Ectodermal cell (in vitro differentiated cells): ENCODE measurements around the gene UNC13A.

ENCODE experiments used
- H3K27ac ChIP-seq: 2 replicates; pipeline ENCODE4 v1.7.0; 2013; ENCODE audit warnings: mild to moderate bottlenecking, low read depth, low read length; ENCODE audit not compliant: insufficient read depth, poor library complexity, severe bottlenecking
- H3K27me3 ChIP-seq: 2 replicates; pipeline ENCODE4 v1.7.0; 2013; ENCODE audit warnings: mild to moderate bottlenecking, low read length; ENCODE audit not compliant: insufficient read depth, control insufficient read depth, poor library complexity, severe bottlenecking
- H3K36me3 ChIP-seq: one replicate; pipeline ENCODE4 v1.7.0; 2013; ENCODE audit warnings: low read length; ENCODE audit not compliant: control insufficient read depth, insufficient read depth
- H3K4me1 ChIP-seq: one replicate; pipeline ENCODE4 v1.7.0; 2013; ENCODE audit warnings: low read length; ENCODE audit not compliant: control insufficient read depth, insufficient read depth
- H3K4me3 ChIP-seq: 2 replicates; pipeline ENCODE4 v1.7.0; 2013; ENCODE audit warnings: low read depth, low read length, control low read depth; ENCODE audit not compliant: insufficient read depth
- H3K9me3 ChIP-seq: 2 replicates; pipeline ENCODE4 v1.7.0; 2013; ENCODE audit warnings: mild to moderate bottlenecking, low read length, moderate library complexity; ENCODE audit not compliant: control insufficient read depth
- WGBS, 2 experiments: methylation state at CpG; one replicate each; pipeline ENCODE4 v1.1.7; 2013; ENCODE audit warnings: missing lambda C conversion rate in 2 of 2; 5-methylcytosine and 5-hydroxymethylcytosine counted together

UNC13A gene

GRCh38 chr19:17684256-17684655 is 3.9 kb downstream of the UNC13A start:
- 85 to 89% methylated on average over 4 of the region's 4 CpGs for WGBS, 2 experiments
- H3K9me3 ChIP-seq: no peaks in the 10 kb centered on the region
- no peak overlapping the region for H3K27ac ChIP-seq
- no peak overlapping the region for H3K4me3 ChIP-seq
- no peaks in the 10 kb centered on the region for H3K36me3 ChIP-seq
- H3K27me3 ChIP-seq: peaks cover 41% of the 10 kb centered on the region
- peaks cover 28% of the 10 kb centered on the region for H3K4me1 ChIP-seq

- H3K4me1 ChIP-seq: peaks cover 24% of the 10 kb centered on the region
- no peaks in the 10 kb centered on the region for H3K9me3 ChIP-seq
- no peak overlapping the region for H3K27ac ChIP-seq
- WGBS, 2 experiments: 94 to 97% methylated on average over 4 of the region's 4 CpGs
- peaks cover 40% of the 10 kb centered on the region for H3K27me3 ChIP-seq
- H3K4me3 ChIP-seq: no peak overlapping the region
- H3K36me3 ChIP-seq: no peaks in the 10 kb centered on the region
These were observed 5.1 kb downstream of the UNC13A start for GRCh38 chr19:17683078-17683477.

- Histone ChIP-seq H3K27ac (no peak overlapping the region), H3K27me3 (peaks cover 32% of the 10 kb centered on the region), H3K4me1 (peaks cover 19% of the 10 kb centered on the region), H3K36me3 (no peaks in the 10 kb centered on the region), H3K4me3 (no peak overlapping the region), H3K9me3 (no peaks in the 10 kb centered on the region)
- WGBS, 2 experiments: 84 to 87% methylated on average over 5 of the region's 5 CpGs
These were observed 5.9 kb downstream of the UNC13A start for GRCh38 chr19:17682273-17682672.

GRCh38 chr19:17681505-17682125 is 6.5 kb downstream of the UNC13A start:
- 60 to 61% methylated on average over 25 of the region's 25 CpGs for WGBS, 2 experiments
- no peaks in the 10 kb centered on the region for H3K9me3 ChIP-seq
- H3K27me3 ChIP-seq: peaks cover 26% of the 10 kb centered on the region
- H3K27ac ChIP-seq: no peak overlapping the region
- no peaks in the 10 kb centered on the region for H3K36me3 ChIP-seq
- peaks cover 14% of the 10 kb centered on the region for H3K4me1 ChIP-seq
- no peak overlapping the region for H3K4me3 ChIP-seq

- Histone ChIP-seq H3K36me3 (no peaks in the 10 kb centered on the region), H3K27me3 (peaks cover 21% of the 10 kb centered on the region), H3K27ac (no peak overlapping the region), H3K4me3 (peak overlapping the region; percentile 19), H3K9me3 (no peaks in the 10 kb centered on the region), H3K4me1 (peaks cover 10% of the 10 kb centered on the region)
- WGBS, 2 experiments: 4% methylated on average over 38 of the region's 38 CpGs
These were observed 7.9 kb downstream of the UNC13A start for GRCh38 chr19:17680230-17680722.

GRCh38 chr19:17679526-17680229 is 8.5 kb downstream of the UNC13A start:
- H3K4me3 ChIP-seq: peak overlapping the region; percentile 19
- H3K27me3 ChIP-seq: peaks cover 21% of the 10 kb centered on the region
- WGBS, 2 experiments: 10 to 12% methylated on average over 14 of the region's 14 CpGs
- H3K36me3 ChIP-seq: no peaks in the 10 kb centered on the region
- no peaks in the 10 kb centered on the region for H3K9me3 ChIP-seq
- no peak overlapping the region for H3K27ac ChIP-seq
- peaks cover 10% of the 10 kb centered on the region for H3K4me1 ChIP-seq

- Histone ChIP-seq H3K27me3 (peaks cover 21% of the 10 kb centered on the region), H3K36me3 (no peaks in the 10 kb centered on the region), H3K4me3 (no peak overlapping the region), H3K27ac (no peak overlapping the region), H3K9me3 (no peaks in the 10 kb centered on the region), H3K4me1 (peaks cover 10% of the 10 kb centered on the region)
- 88 to 95% methylated on average over 4 of the region's 4 CpGs for WGBS, 2 experiments
These were observed 9.3 kb downstream of the UNC13A start for GRCh38 chr19:17678836-17679235.

- Histone ChIP-seq H3K4me3 (no peak overlapping the region), H3K9me3 (no peaks in the 10 kb centered on the region), H3K36me3 (no peaks in the 10 kb centered on the region), H3K27me3 (peaks cover 21% of the 10 kb centered on the region), H3K4me1 (peaks cover 10% of the 10 kb centered on the region), H3K27ac (no peak overlapping the region)
- WGBS, 2 experiments: 82 to 83% methylated on average over 2 of the region's 2 CpGs
These were observed 11.2 kb downstream of the UNC13A start for GRCh38 chr19:17677002-17677401.

- WGBS, 2 experiments: 88 to 92% methylated on average over 2 of the region's 2 CpGs
- H3K27me3 ChIP-seq: peaks cover 18% of the 10 kb centered on the region
These were observed 11.9 kb downstream of the UNC13A start for GRCh38 chr19:17676295-17676694.

GRCh38 chr19:17673937-17674799 is 14.0 kb downstream of the UNC13A start:
- H3K9me3 ChIP-seq: no peaks in the 10 kb centered on the region
- H3K27me3 ChIP-seq: no peaks in the 10 kb centered on the region
- H3K4me3 ChIP-seq: no peak overlapping the region
- H3K36me3 ChIP-seq: no peaks in the 10 kb centered on the region
- WGBS, 2 experiments: 90 to 91% methylated on average over 19 of the region's 19 CpGs
- H3K4me1 ChIP-seq: no peaks in the 10 kb centered on the region
- H3K27ac ChIP-seq: no peak overlapping the region

More at GRCh38 chr19:17676295-17676694, 11.9 kb downstream of the UNC13A start:
- Histone ChIP-seq H3K9me3 (no peaks in the 10 kb centered on the region), H3K36me3 (no peaks in the 10 kb centered on the region), H3K27ac (no peak overlapping the region), H3K4me1 (peaks cover 10% of the 10 kb centered on the region), H3K4me3 (no peak overlapping the region)
